HepG2 (cell line): Measurements from ENCODE around the gene CLCN2. TPM values are rescaled to one million over a fixed set of nuclear protein-coding genes. Genes with fewer than 3 reads are reported as not detected.

Source experiments
- ARID4A ChIP-seq: sonication (generic); formaldehyde crosslinking; IDR thresholded peaks from 2 replicates; pipeline ENCODE4 v1.5.0; 2020; ENCODE audit warnings: mild to moderate bottlenecking, missing genetic modification reagents, borderline replicate concordance
- ATF4 ChIP-seq, 2 experiments: fragments of 450-650 bp in 1 of 2; sonication (generic) in 1 of 2; formaldehyde crosslinking; IDR thresholded peaks; 2 replicates each; pipeline versions ENCODE4 v1.5.0 to v1.8.0; 2020 to 2022; ENCODE audit warnings: mild to moderate bottlenecking in 1 of 2, missing genetic modification reagents in 1 of 2
- BATF2 ChIP-seq: sonication (generic); formaldehyde crosslinking; IDR thresholded peaks from 2 replicates; pipeline ENCODE4 v1.8.0; 2022; ENCODE audit warnings: mild to moderate bottlenecking, missing genetic modification reagents, moderate library complexity
- BHLHE40 ChIP-seq: IDR thresholded peaks from 2 replicates; pipeline ENCODE4 v1.6.1; 2011; ENCODE audit warnings: low read length, improper control_type of control experiment
- CSRNP1 ChIP-seq: sonication (generic); formaldehyde crosslinking; IDR thresholded peaks from 2 replicates; pipeline ENCODE4 v1.8.1; 2023; ENCODE audit warnings: mild to moderate bottlenecking, missing genetic modification reagents
- IKZF1 ChIP-seq: fragments of 450-650 bp; IDR thresholded peaks from 2 replicates; pipeline ENCODE4 v1.7.1; 2016
- MNT ChIP-seq: fragments of 450-650 bp; IDR thresholded peaks from 2 replicates; pipeline ENCODE4 v1.6.1; 2016
- PATZ1 ChIP-seq: sonication (generic); formaldehyde crosslinking; IDR thresholded peaks from 2 replicates; pipeline ENCODE4 v1.4.0; 2020; ENCODE audit warnings: missing genetic modification reagents
- RBAK ChIP-seq: sonication (generic); formaldehyde crosslinking; IDR thresholded peaks from 2 replicates; pipeline ENCODE4 v1.5.1; 2020; ENCODE audit warnings: mild to moderate bottlenecking, missing genetic modification reagents
- USF2 ChIP-seq, 2 experiments: sonication (generic) in 1 of 2; formaldehyde crosslinking in 1 of 2; IDR thresholded peaks; 2 replicates each; pipeline versions ENCODE4 v1.5.1 to v1.6.1; 2011 to 2020; ENCODE audit warnings: borderline replicate concordance in 1 of 2, low read depth in 1 of 2, low read length in 1 of 2, mild to moderate bottlenecking in 1 of 2, missing genetic modification reagents in 1 of 2, moderate library complexity in 1 of 2
- YY1 ChIP-seq: IDR thresholded peaks from 2 replicates; pipeline ENCODE4 v1.6.1; 2011; ENCODE audit warnings: low read length, low read depth, moderate library complexity, mild to moderate bottlenecking; ENCODE audit not compliant: insufficient read depth, insufficient replicate concordance
- polyA plus RNA-seq, 8 experiments: library from polyadenylated mRNA; depleted of rRNA in 3 of 8; stranded (reverse) in 7 of 8; unstranded in 1 of 8; fragments of >200 nt; fragmentation: Illumina TruSeq in 4 of 8; extraction: Trizol in 4 of 8; gene quantifications; 2 replicates each; pipeline versions ENCODE4 v1.2.1 to v1.2.3, GENCODE V29; 2011 to 2016; ENCODE audit warnings: low read depth in 4 of 8, missing spikeins in 1 of 8, mixed read lengths in 1 of 8; ENCODE audit not compliant: insufficient read depth in 1 of 8
- total RNA-seq, 5 experiments: library from RNA; depleted of rRNA; stranded (reverse); fragments of >200 nt; fragmentation: Illumina TruSeq; extraction: Trizol; gene quantifications; 2 replicates each; pipeline ENCODE4 v1.2.3, GENCODE V29; 2016; ENCODE audit warnings: low read depth in 1 of 5

The CLCN2 gene
- total and polyA plus RNA-seq, 2 of the 13 experiments (the other 11 are each of a cell fraction or from before 2014, with no cell fraction given): 11.4 to 13.5 TPM

- TF ChIP-seq ARID4A (CRISPR knock-in tag): peak; percentile 10; the same call in 1 of the 2 replicates
- peak; percentile 74 for TF ChIP-seq PATZ1
- peak; percentile 89 for TF ChIP-seq MNT
- TF ChIP-seq USF2 (IDR thresholded peaks at IDR 0.05; ENCODE audit: low read depth, low read length): peak; percentile 97
- TF ChIP-seq USF2 (CRISPR knock-in tag; IDR thresholded peaks at IDR 0.05; ENCODE audit: borderline replicate concordance): peak; percentile 86; the same call in 1 of the 2 replicates
- TF ChIP-seq RBAK (CRISPR knock-in tag): no peak
- TF ChIP-seq CSRNP1 (CRISPR knock-in tag): no peak
- 0 out of 4 replicates have a peak, but pooled peaks of 1 of the 2 experiments have one; percentile 29 for TF ChIP-seq ATF4 (CRISPR knock-in tag; IDR thresholded peaks at IDR 0.05)
- no peak for TF ChIP-seq BATF2 (CRISPR knock-in tag)
- TF ChIP-seq IKZF1: no peak
- peak; percentile 89 for TF ChIP-seq BHLHE40
- peak; percentile 84 for TF ChIP-seq YY1
Measured at GRCh38 chr3:184314363-184314699, 47.1 kb downstream of the CLCN2 start, which contains the start of gene EIF4G1 (continued).
